Keratinocyte (primary cell): Measurements from ENCODE around the gene KIF1C. TPM values are rescaled to one million over a fixed set of nuclear protein-coding genes. Genes with fewer than 3 reads are reported as not detected.

Source experiments
- DNase-seq: peaks from one replicate; pipeline ENCODE4 v3.0.0-alpha.2; 2011; ENCODE audit warnings: low read depth, missing footprints, low spot score
- FAIRE-seq: peaks from 2 replicates; lab custom pipeline; 2011; peaks lifted over from hg19 to GRCh38; lab: Jason Lieb, UNC
- H2AFZ ChIP-seq: 2 replicates; pipeline ENCODE4 v1.6.0; 2012; ENCODE audit warnings: low read length, control low read depth, inconsistent platforms; ENCODE audit not compliant: control insufficient read depth
- H3K27ac ChIP-seq: 2 replicates; pipeline ENCODE4 v1.5.1; 2011; ENCODE audit warnings: low read length; ENCODE audit not compliant: control insufficient read depth, insufficient read depth
- H3K27me3 ChIP-seq: 3 replicates; pipeline ENCODE4 v1.6.0; 2011; ENCODE audit warnings: low read length; ENCODE audit not compliant: control insufficient read depth, insufficient read depth; ENCODE audit errors: extremely low read depth
- H3K36me3 ChIP-seq, 2 experiments: 2 replicates in 1 of 2; 3 replicates in 1 of 2; pipeline ENCODE4 v1.5.1; 2011; ENCODE audit warnings: low read length in 2 of 2, mild to moderate bottlenecking in 1 of 2; ENCODE audit not compliant: control insufficient read depth in 2 of 2, insufficient read depth in 2 of 2; ENCODE audit errors: extremely low read depth in 1 of 2
- H3K4me1 ChIP-seq: 3 replicates; pipeline ENCODE4 v1.5.1; 2011; ENCODE audit warnings: low read length; ENCODE audit not compliant: control insufficient read depth, insufficient read depth; ENCODE audit errors: extremely low read depth
- H3K4me2 ChIP-seq: 3 replicates; pipeline ENCODE4 v1.6.0; 2011; ENCODE audit warnings: low read depth, low read length; ENCODE audit not compliant: control insufficient read depth, insufficient read depth; ENCODE audit errors: extremely low read depth
- H3K4me3 ChIP-seq, 3 experiments: fragments of 200-600 bp in 1 of 3; sonication (generic) in 1 of 3; 2 replicates in 2 of 3; 3 replicates in 1 of 3; pipeline ENCODE4 v1.5.1; 2011 to 2016; ENCODE audit warnings: low read length in 3 of 3, mild to moderate bottlenecking in 3 of 3, control low read depth in 2 of 3, inconsistent platforms in 1 of 3, low read depth in 1 of 3, mixed read lengths in 1 of 3, mixed run types in 1 of 3, moderate library complexity in 1 of 3; ENCODE audit not compliant: control insufficient read depth in 2 of 3, insufficient read depth in 2 of 3; ENCODE audit errors: extremely low read depth in 1 of 3
- H3K79me2 ChIP-seq: 2 replicates; pipeline ENCODE4 v1.6.0; 2012; ENCODE audit warnings: low read length; ENCODE audit not compliant: control insufficient read depth, insufficient read depth
- H3K9ac ChIP-seq: 3 replicates; pipeline ENCODE4 v1.6.0; 2011; ENCODE audit warnings: low read length; ENCODE audit not compliant: control insufficient read depth, insufficient read depth; ENCODE audit errors: extremely low read depth
- H3K9me1 ChIP-seq: 3 replicates; pipeline ENCODE4 v1.6.0; 2011; ENCODE audit warnings: low read length; ENCODE audit not compliant: control insufficient read depth, insufficient read depth; ENCODE audit errors: extremely low read depth
- H3K9me3 ChIP-seq: 2 replicates; pipeline ENCODE4 v1.5.1; 2012; ENCODE audit warnings: low read depth, low read length; ENCODE audit not compliant: control insufficient read depth
- H4K20me1 ChIP-seq: 3 replicates; pipeline ENCODE4 v1.6.0; 2011; ENCODE audit warnings: low read length; ENCODE audit not compliant: control insufficient read depth, insufficient read depth; ENCODE audit errors: extremely low read depth
- EZH2 ChIP-seq: IDR thresholded peaks from one replicate; pipeline ENCODE4 v1.6.1; 2012; ENCODE audit warnings: inconsistent platforms, mild to moderate bottlenecking, low read length, moderate library complexity
- dilution Hi-C: fragments of 300-500 bp; cut with MboI; formaldehyde crosslinking; loops from one replicate; pipeline ENCODE4 v1.7.0; 2020; ENCODE audit warnings: low sequenced_read_pairs; ENCODE audit not compliant: extremely low pct_ligation_motif_present
- polyA plus RNA-seq, 5 experiments: library from polyadenylated mRNA; depleted of rRNA in 3 of 5; stranded (reverse) in 3 of 5; stranded (forward) in 1 of 5; unstranded in 1 of 5; fragments of >200 nt; gene quantifications; 1 replicate in 1 of 5; 2 replicates in 3 of 5; 3 replicates in 1 of 5; pipeline versions ENCODE4 v1.2.1 to v1.2.3, GENCODE V29; 2011 to 2012; ENCODE audit warnings: missing spikeins in 2 of 5, low read depth in 1 of 5, low replicate concordance in 1 of 5
- TF ChIP-seq, protein P1 (sequence below), 3 experiments: IDR thresholded peaks in 1 of 3; conservative IDR thresholded peaks in 1 of 3; optimal IDR thresholded peaks in 1 of 3; 2 replicates in 2 of 3; 3 replicates in 1 of 3; pipeline versions ENCODE3 to v1.5.1; 2011; ENCODE audit warnings: low read length in 3 of 3, mild to moderate bottlenecking in 3 of 3, moderate library complexity in 2 of 3, control low read depth in 1 of 3, inconsistent platforms in 1 of 3; ENCODE audit not compliant: insufficient read depth in 2 of 3; ENCODE audit errors: extremely low read depth in 1 of 3

KIF1C gene
- polyA plus RNA-seq, 1 donor (not counting 4 experiments of a cell fraction or from before 2014, with no cell fraction given), result 93.7 TPM

DNA sequence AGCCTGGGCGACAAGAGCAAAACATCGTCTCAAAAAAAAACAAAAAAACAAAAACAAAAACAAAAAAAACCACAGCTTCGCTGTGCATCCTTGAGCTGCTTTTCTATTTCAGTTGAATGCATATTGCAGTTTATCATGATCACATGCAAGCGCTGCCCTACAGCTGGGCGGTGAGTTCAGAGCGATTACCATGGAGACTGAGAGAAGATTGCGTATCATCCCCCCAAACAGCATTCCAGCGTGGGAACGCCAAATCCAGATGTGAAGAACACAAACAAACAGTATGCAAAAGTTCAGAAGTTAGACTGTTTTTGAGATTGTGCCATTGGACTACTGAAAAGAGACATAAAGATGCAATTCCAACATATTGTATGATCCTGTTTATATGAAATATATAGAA is 52.5 kb downstream of the KIF1C start:
- H3K27ac ChIP-seq, result no peak overlapping the region
- no peak for DNase-seq
- FAIRE-seq, result no peak

DNA sequence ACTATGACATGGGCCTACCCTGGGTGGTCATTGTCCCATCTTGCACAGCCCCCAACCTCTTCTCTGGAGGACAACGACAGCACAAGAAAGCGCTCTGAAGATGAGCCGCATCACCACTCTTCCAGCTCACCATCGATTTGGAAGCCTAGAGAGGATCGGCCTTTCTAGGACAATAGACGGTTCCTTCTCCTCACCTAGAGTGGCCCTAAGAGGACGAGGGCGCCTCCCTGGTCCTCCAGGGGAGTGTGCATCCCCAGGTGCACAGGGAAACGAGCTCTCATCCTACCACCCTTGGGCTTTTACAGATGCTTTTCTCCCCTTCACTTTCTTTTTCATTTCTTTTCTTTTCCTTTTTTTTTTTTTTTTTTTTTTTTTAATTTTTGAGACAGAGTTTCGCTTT is 57.8 kb downstream of the KIF1C start:
- FAIRE-seq, result no peak
- dilution Hi-C loops, result no loop called here
- no peak for DNase-seq

More for the DNA sequence above, 52.5 kb downstream of the KIF1C start:
- no peaks in the 10 kb centered on the region for H3K9me1 ChIP-seq
- dilution Hi-C loops, result no loop called here
- H3K4me1 ChIP-seq, result no peaks in the 10 kb centered on the region
- no peaks in the 10 kb centered on the region for H3K36me3 ChIP-seq
- no peaks in the 10 kb centered on the region for H3K27me3 ChIP-seq
- no peak overlapping the region for H3K4me3 ChIP-seq
- TF ChIP-seq EZH2, result no peak
- TF ChIP-seq, protein P1, sequence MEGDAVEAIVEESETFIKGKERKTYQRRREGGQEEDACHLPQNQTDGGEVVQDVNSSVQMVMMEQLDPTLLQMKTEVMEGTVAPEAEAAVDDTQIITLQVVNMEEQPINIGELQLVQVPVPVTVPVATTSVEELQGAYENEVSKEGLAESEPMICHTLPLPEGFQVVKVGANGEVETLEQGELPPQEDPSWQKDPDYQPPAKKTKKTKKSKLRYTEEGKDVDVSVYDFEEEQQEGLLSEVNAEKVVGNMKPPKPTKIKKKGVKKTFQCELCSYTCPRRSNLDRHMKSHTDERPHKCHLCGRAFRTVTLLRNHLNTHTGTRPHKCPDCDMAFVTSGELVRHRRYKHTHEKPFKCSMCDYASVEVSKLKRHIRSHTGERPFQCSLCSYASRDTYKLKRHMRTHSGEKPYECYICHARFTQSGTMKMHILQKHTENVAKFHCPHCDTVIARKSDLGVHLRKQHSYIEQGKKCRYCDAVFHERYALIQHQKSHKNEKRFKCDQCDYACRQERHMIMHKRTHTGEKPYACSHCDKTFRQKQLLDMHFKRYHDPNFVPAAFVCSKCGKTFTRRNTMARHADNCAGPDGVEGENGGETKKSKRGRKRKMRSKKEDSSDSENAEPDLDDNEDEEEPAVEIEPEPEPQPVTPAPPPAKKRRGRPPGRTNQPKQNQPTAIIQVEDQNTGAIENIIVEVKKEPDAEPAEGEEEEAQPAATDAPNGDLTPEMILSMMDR (optimal IDR thresholded peaks at IDR 0.05 in 1 of 3, IDR thresholded peaks at IDR 0.05 in 1 of 3, conservative IDR thresholded peaks at IDR 0.05 in 1 of 3; ENCODE audit: extremely low read depth in 1 of 3, insufficient read depth in 2 of 3, low read length in 3 of 3), result no peak
- no peak overlapping the region for H2AFZ ChIP-seq
- H3K9me3 ChIP-seq, result no peaks in the 10 kb centered on the region
- H4K20me1 ChIP-seq, result no peaks in the 10 kb centered on the region
- no peak overlapping the region for H3K4me2 ChIP-seq
- no peak overlapping the region for H3K9ac ChIP-seq
- H3K79me2 ChIP-seq, result no peaks in the 10 kb centered on the region

More for the DNA sequence above, 57.8 kb downstream of the KIF1C start:
- H3K27ac ChIP-seq, result no peak overlapping the region
- H3K4me3 ChIP-seq, result no peak overlapping the region
- no peaks in the 10 kb centered on the region for H3K36me3 ChIP-seq
- no peaks in the 10 kb centered on the region for H3K9me1 ChIP-seq
- H3K27me3 ChIP-seq, result no peaks in the 10 kb centered on the region
- H3K4me2 ChIP-seq, result no peak overlapping the region
- no peaks in the 10 kb centered on the region for H3K4me1 ChIP-seq
- H3K9me3 ChIP-seq, result no peaks in the 10 kb centered on the region
- no peak overlapping the region for H2AFZ ChIP-seq
- TF ChIP-seq, protein P1 (optimal IDR thresholded peaks at IDR 0.05 in 1 of 3, IDR thresholded peaks at IDR 0.05 in 1 of 3, conservative IDR thresholded peaks at IDR 0.05 in 1 of 3; ENCODE audit: extremely low read depth in 1 of 3, insufficient read depth in 2 of 3, low read length in 3 of 3), result no peak
- TF ChIP-seq EZH2, result no peak
- no peaks in the 10 kb centered on the region for H4K20me1 ChIP-seq
- no peaks in the 10 kb centered on the region for H3K79me2 ChIP-seq
- H3K9ac ChIP-seq, result no peak overlapping the region
